Measurements from ENCODE around the gene WFDC5.

DNA sequence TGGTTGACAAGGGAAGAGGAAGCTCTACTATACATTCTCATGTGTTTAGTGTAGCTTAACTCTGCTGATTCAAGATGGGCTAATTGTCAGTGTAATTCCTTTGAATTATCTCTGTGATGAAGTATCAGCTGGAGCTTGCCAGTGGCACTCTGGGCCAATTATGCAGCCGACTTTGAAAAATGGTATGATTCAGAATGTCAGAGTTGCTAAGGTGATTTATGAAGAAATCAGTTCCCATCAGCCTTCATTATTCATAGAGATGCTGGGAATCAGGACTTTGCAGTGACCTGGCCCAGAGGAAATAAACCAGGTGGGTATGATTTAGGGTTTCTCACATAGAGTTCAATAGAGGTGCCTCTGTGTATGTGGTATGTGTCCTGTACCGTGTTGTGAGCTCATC lies 47.4 kb downstream of the WFDC5 start:
- TF ChIP-seq, protein P1, sequence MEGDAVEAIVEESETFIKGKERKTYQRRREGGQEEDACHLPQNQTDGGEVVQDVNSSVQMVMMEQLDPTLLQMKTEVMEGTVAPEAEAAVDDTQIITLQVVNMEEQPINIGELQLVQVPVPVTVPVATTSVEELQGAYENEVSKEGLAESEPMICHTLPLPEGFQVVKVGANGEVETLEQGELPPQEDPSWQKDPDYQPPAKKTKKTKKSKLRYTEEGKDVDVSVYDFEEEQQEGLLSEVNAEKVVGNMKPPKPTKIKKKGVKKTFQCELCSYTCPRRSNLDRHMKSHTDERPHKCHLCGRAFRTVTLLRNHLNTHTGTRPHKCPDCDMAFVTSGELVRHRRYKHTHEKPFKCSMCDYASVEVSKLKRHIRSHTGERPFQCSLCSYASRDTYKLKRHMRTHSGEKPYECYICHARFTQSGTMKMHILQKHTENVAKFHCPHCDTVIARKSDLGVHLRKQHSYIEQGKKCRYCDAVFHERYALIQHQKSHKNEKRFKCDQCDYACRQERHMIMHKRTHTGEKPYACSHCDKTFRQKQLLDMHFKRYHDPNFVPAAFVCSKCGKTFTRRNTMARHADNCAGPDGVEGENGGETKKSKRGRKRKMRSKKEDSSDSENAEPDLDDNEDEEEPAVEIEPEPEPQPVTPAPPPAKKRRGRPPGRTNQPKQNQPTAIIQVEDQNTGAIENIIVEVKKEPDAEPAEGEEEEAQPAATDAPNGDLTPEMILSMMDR (IDR thresholded peaks at IDR 0.05) = no peak
- TF ChIP-seq POLR2A (IDR thresholded peaks at IDR 0.05) = no peak

Data from lower leg skin (tissue), 3 donors.